Coronary artery (tissue), 2 donors: ENCODE results near the gene RAB31.

ENCODE experiments used
- DNase-seq: peaks from one replicate; pipeline ENCODE4 v3.0.0-alpha.2; 2017; ENCODE audit warnings: low spot score
- H3K27ac ChIP-seq, 2 donors: fragments of 200-600 bp; sonication (generic); one replicate each; pipeline ENCODE4 v1.5.1; 2016 to 2019
- H3K4me3 ChIP-seq: fragments of 200-600 bp; sonication (generic); 2 replicates; pipeline ENCODE4 v1.5.1; 2016; ENCODE audit warnings: mild to moderate bottlenecking, moderate library complexity
- CTCF ChIP-seq: fragments of 200-600 bp; sonication (generic); IDR thresholded peaks from one replicate; pipeline ENCODE4 v1.5.1; 2019; ENCODE audit warnings: antibody characterized with exemption

Gene RAB31

GRCh38 chr18:9708434-9709303, 568 bp downstream of the RAB31 start:
- no peak for TF ChIP-seq CTCF
- peak overlapping the region; percentile 88 for H3K4me3 ChIP-seq
- peak overlapping the region; percentile 88 to 97 for H3K27ac ChIP-seq
- no peak for DNase-seq

GRCh38 chr18:9709304-9709877, 1.3 kb downstream of the RAB31 start:
- Histone ChIP-seq H3K4me3 (peak overlapping the region; percentile 88), H3K27ac (peak overlapping the region; percentile 88 to 97)
- no peak for DNase-seq

GRCh38 chr18:9710037-9710436, 1.9 kb downstream of the RAB31 start:
- peak overlapping the region; percentile 88 for H3K4me3 ChIP-seq
- no peak for DNase-seq
- H3K27ac ChIP-seq = peak overlapping the region; percentile 88 to 97
- no peak for TF ChIP-seq CTCF

More at GRCh38 chr18:9709304-9709877, 1.3 kb downstream of the RAB31 start:
- no peak for TF ChIP-seq CTCF

GRCh38 chr18:9711361-9712129, 3.4 kb downstream of the RAB31 start:
- no peak for TF ChIP-seq CTCF
- peak overlapping the region in 1 of 2 donors; percentile 35 for H3K27ac ChIP-seq
- H3K4me3 ChIP-seq = peak overlapping the region; percentile 8
- DNase-seq = peak; percentile 56

- DNase-seq = no peak
- peak overlapping the region; percentile 8 for H3K4me3 ChIP-seq
- peak overlapping the region in 1 of 2 donors; percentile 35 for H3K27ac ChIP-seq
These were observed 4.1 kb downstream of the RAB31 start for GRCh38 chr18:9712130-9712577.

GRCh38 chr18:9712611-9713010, 4.5 kb downstream of the RAB31 start:
- no peak overlapping the region for H3K4me3 ChIP-seq
- no peak for TF ChIP-seq CTCF
- DNase-seq = no peak
- peak overlapping the region in 1 of 2 donors; percentile 35 for H3K27ac ChIP-seq

More at GRCh38 chr18:9712130-9712577, 4.1 kb downstream of the RAB31 start:
- TF ChIP-seq CTCF = no peak
